ENCODE results near the gene SATB1.

Gene SATB1

DNA sequence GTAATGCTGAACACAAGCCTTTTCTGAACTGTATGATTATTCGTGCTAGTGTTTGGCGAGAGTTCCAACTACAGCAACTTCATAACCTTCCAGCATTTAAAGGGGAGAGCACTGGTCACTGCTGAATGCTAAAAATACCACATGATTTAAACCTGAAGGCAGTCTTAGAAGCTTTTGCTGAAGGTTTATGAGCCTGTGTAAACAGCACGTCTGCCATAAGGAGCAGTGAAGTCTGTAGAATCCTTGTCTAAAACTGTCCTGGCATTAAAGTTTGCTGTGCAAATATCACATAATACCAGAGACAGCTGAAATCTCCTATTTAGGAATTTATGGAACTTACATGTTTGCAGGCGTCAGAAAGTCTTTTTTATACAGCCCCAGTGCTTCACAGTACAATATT, 5.9 kb downstream of the SATB1 start:
- Histone ChIP-seq H3K27me3 (ENCODE audit: insufficient read depth, poor library complexity, severe bottlenecking) (no peaks in the 10 kb centered on the region), H3K27ac (replicated peaks) (no peak overlapping the region), H3K4me3 (replicated peaks; ENCODE audit: insufficient read depth, low read length) (no peak overlapping the region)
- TF ChIP-seq SPI1 (IDR thresholded peaks at IDR 0.05; ENCODE audit: borderline replicate concordance, low read depth): no peak
- TF ChIP-seq, protein P1, sequence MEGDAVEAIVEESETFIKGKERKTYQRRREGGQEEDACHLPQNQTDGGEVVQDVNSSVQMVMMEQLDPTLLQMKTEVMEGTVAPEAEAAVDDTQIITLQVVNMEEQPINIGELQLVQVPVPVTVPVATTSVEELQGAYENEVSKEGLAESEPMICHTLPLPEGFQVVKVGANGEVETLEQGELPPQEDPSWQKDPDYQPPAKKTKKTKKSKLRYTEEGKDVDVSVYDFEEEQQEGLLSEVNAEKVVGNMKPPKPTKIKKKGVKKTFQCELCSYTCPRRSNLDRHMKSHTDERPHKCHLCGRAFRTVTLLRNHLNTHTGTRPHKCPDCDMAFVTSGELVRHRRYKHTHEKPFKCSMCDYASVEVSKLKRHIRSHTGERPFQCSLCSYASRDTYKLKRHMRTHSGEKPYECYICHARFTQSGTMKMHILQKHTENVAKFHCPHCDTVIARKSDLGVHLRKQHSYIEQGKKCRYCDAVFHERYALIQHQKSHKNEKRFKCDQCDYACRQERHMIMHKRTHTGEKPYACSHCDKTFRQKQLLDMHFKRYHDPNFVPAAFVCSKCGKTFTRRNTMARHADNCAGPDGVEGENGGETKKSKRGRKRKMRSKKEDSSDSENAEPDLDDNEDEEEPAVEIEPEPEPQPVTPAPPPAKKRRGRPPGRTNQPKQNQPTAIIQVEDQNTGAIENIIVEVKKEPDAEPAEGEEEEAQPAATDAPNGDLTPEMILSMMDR (IDR thresholded peaks at IDR 0.05; ENCODE audit: insufficient read depth, low read length): no peak
- no peak for TF ChIP-seq POLR2AphosphoS5 (IDR thresholded peaks at IDR 0.05; ENCODE audit: low read depth)
- TF ChIP-seq, protein P2, sequence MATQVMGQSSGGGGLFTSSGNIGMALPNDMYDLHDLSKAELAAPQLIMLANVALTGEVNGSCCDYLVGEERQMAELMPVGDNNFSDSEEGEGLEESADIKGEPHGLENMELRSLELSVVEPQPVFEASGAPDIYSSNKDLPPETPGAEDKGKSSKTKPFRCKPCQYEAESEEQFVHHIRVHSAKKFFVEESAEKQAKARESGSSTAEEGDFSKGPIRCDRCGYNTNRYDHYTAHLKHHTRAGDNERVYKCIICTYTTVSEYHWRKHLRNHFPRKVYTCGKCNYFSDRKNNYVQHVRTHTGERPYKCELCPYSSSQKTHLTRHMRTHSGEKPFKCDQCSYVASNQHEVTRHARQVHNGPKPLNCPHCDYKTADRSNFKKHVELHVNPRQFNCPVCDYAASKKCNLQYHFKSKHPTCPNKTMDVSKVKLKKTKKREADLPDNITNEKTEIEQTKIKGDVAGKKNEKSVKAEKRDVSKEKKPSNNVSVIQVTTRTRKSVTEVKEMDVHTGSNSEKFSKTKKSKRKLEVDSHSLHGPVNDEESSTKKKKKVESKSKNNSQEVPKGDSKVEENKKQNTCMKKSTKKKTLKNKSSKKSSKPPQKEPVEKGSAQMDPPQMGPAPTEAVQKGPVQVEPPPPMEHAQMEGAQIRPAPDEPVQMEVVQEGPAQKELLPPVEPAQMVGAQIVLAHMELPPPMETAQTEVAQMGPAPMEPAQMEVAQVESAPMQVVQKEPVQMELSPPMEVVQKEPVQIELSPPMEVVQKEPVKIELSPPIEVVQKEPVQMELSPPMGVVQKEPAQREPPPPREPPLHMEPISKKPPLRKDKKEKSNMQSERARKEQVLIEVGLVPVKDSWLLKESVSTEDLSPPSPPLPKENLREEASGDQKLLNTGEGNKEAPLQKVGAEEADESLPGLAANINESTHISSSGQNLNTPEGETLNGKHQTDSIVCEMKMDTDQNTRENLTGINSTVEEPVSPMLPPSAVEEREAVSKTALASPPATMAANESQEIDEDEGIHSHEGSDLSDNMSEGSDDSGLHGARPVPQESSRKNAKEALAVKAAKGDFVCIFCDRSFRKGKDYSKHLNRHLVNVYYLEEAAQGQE (IDR thresholded peaks at IDR 0.05; ENCODE audit: insufficient replicate concordance, low read depth): no peak
- TF ChIP-seq GABPA (IDR thresholded peaks at IDR 0.05; ENCODE audit: low read depth): no peak
- no peak for DNase-seq (ENCODE audit: low read depth in 1 of 2, low spot score in 1 of 2)

DNA sequence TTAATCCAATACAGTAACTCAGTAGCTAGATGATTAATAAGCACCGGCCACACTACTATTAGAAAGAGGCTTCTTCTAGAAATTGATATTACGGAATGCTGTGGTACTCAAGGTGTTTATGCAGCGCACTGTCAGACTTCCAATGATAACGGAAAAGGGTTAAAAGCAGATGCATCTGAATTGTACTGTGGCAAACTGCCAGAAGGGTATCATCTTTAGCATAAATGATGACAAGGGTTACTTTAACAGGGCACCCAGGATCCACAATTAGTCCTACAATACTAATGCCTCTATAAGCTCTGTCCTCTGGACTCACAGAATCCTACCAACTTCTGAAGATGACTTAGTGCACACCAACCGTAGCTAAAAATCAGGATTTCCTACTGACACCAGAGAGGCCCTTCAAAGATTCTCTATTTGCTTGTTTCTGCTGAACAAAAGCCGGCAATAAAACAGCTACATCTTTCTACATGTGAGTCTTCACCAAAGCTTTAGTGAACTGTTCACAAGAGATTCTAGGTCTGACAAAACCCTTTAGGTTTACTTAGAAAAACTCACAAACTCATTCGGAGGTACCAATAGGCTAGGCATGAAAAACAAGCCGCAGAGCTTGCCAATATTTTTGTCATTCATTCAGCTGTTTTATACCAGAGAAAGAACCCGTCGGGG, 7.1 kb downstream of the SATB1 start:
- DNase-seq (ENCODE audit: low read depth in 1 of 2, low spot score in 1 of 2): no peak
- TF ChIP-seq GABPA (IDR thresholded peaks at IDR 0.05; ENCODE audit: low read depth) (no peak), POLR2AphosphoS5 (IDR thresholded peaks at IDR 0.05; ENCODE audit: low read depth) (no peak), SPI1 (IDR thresholded peaks at IDR 0.05; ENCODE audit: borderline replicate concordance, low read depth) (no peak)
- TF ChIP-seq, protein P1 (IDR thresholded peaks at IDR 0.05; ENCODE audit: insufficient read depth, low read length): no peak
- TF ChIP-seq, protein P2 (IDR thresholded peaks at IDR 0.05; ENCODE audit: insufficient replicate concordance, low read depth): no peak
- H3K27ac ChIP-seq (replicated peaks): no peak overlapping the region
- no peaks in the 10 kb centered on the region for H3K27me3 ChIP-seq (ENCODE audit: insufficient read depth, poor library complexity, severe bottlenecking)
- H3K4me3 ChIP-seq (replicated peaks; ENCODE audit: insufficient read depth, low read length): no peak overlapping the region

DNA sequence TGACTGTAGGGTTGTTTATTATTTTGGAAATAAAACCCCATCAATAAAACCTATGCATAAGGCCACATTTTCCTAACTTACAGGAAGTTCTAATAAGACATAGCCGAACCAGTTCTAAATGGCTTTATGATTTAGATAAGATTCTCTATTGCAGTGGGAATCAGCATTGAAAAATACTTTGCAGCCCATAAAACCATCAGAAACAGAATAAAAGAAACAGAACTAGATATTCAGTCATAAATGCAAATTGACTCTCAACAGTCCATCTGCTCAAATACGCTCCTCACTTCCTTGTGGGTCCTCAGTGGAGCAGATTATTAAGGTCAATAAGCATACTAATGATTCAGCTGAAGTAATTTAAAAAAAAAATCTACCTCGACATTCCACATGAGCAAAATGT, 8.8 kb downstream of the SATB1 start:
- DNase-seq (ENCODE audit: low read depth in 1 of 2, low spot score in 1 of 2): no peak
- Histone ChIP-seq H3K27ac (replicated peaks) (no peak overlapping the region), H3K27me3 (ENCODE audit: insufficient read depth, poor library complexity, severe bottlenecking) (no peaks in the 10 kb centered on the region), H3K4me3 (replicated peaks; ENCODE audit: insufficient read depth, low read length) (no peak overlapping the region)
- TF ChIP-seq POLR2AphosphoS5 (IDR thresholded peaks at IDR 0.05; ENCODE audit: low read depth): no peak
- no peak for TF ChIP-seq GABPA (IDR thresholded peaks at IDR 0.05; ENCODE audit: low read depth)
- TF ChIP-seq, protein P1 (IDR thresholded peaks at IDR 0.05; ENCODE audit: insufficient read depth, low read length): no peak

DNA sequence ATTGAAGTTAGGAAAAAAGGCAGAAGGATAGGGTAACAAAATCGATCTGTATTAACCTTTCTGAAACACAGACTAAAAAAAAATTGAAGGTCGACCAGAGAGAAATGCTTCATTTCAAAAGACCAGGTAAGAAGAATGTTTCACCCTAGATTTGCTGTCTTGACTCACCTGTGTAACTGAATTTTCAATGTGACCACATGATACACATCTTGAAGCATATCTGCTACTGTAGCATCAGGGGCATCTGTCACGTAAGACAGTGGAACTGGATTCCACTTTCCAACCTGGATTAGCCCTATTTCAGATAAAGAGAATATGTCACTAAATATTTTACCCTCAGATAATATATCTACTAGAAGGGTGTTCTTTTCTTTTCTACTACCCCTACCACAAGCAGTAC, 9.3 kb downstream of the SATB1 start:
- TF ChIP-seq POLR2AphosphoS5 (IDR thresholded peaks at IDR 0.05; ENCODE audit: low read depth) (no peak), GABPA (IDR thresholded peaks at IDR 0.05; ENCODE audit: low read depth) (no peak), SPI1 (IDR thresholded peaks at IDR 0.05; ENCODE audit: borderline replicate concordance, low read depth) (no peak)
- TF ChIP-seq, protein P2 (IDR thresholded peaks at IDR 0.05; ENCODE audit: insufficient replicate concordance, low read depth): no peak
- TF ChIP-seq, protein P1 (IDR thresholded peaks at IDR 0.05; ENCODE audit: insufficient read depth, low read length): no peak
- no peak for DNase-seq (ENCODE audit: low read depth in 1 of 2, low spot score in 1 of 2)
- H3K27me3 ChIP-seq (ENCODE audit: insufficient read depth, poor library complexity, severe bottlenecking): no peaks in the 10 kb centered on the region

More for the DNA sequence above, 9.3 kb downstream of the SATB1 start:
- H3K4me3 ChIP-seq (replicated peaks; ENCODE audit: insufficient read depth, low read length): no peak overlapping the region
- no peak overlapping the region for H3K27ac ChIP-seq (replicated peaks)

Data from HL-60 (cell line).